Kidney epithelial cell (primary cell): ENCODE measurements around the gene CLDN9. TPM values are rescaled to one million over a fixed set of nuclear protein-coding genes. Genes with fewer than 3 reads are reported as not detected.

ENCODE experiments used
- DNase-seq: peaks from one replicate; pipeline ENCODE4 v3.0.0-alpha.2; 2010; ENCODE audit warnings: low read depth
- H3K27me3 ChIP-seq: 2 replicates; pipeline ENCODE4 v1.6.0; 2011; ENCODE audit warnings: low read length; ENCODE audit not compliant: control insufficient read depth, insufficient read depth
- H3K36me3 ChIP-seq: 2 replicates; pipeline ENCODE4 v1.5.1; 2011; ENCODE audit warnings: low read length; ENCODE audit not compliant: control insufficient read depth, insufficient read depth
- H3K4me3 ChIP-seq: 2 replicates; pipeline ENCODE4 v1.5.1; 2011; ENCODE audit warnings: low read depth, mild to moderate bottlenecking, control low read depth, low read length
- CTCF ChIP-seq: IDR thresholded peaks from 2 replicates; pipeline ENCODE4 v1.5.1; 2011; ENCODE audit warnings: mild to moderate bottlenecking, moderate library complexity, low read length, control low read depth, inconsistent platforms; ENCODE audit not compliant: insufficient read depth, poor library complexity, severe bottlenecking
- total RNA-seq: library from RNA; depleted of rRNA; stranded (reverse); fragments of >200 nt; gene quantifications from 2 replicates; pipeline ENCODE4 v1.2.3, GENCODE V29; 2015

The CLDN9 gene
- total RNA-seq, 1 donor from 2014 or later = 1.0 TPM

GRCh38 chr16:2966808-2967191 lies 45.9 kb upstream of the CLDN9 start:
- Histone ChIP-seq H3K27me3 (peaks cover 50% of the 10 kb centered on the region), H3K4me3 (no peak overlapping the region), H3K36me3 (no peaks in the 10 kb centered on the region)
- no peak for TF ChIP-seq CTCF
- no peak for DNase-seq

DNA sequence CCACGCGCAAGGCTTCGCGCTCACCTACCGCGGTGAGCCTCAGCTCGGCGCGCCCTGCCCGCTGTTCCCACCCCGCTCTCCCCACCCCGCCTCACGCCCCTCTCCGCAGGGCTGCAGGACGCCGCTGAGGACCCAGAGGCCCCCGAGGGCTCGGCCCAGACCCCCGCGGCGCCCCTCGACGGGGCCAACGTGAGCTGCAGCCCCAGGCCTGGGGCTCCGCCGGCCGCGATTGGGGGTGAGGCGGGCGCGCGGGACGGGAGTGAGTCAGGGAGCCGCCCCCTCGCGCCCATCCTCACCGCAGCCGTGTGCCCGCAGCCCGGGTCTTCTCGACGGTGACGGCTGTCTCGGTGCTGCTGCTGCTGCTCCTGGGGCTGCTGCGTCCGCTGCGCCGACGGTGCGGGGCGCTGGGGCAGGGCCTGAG lies 45.5 kb upstream of the CLDN9 start:
- no peak overlapping the region for H3K4me3 ChIP-seq
- H3K36me3 ChIP-seq = no peaks in the 10 kb centered on the region
- H3K27me3 ChIP-seq = peaks cover 50% of the 10 kb centered on the region
- DNase-seq = no peak
- TF ChIP-seq CTCF = no peak

GRCh38 chr16:2967721-2968161 lies 45.0 kb upstream of the CLDN9 start:
- TF ChIP-seq CTCF = no peak
- Histone ChIP-seq H3K36me3 (no peaks in the 10 kb centered on the region), H3K4me3 (no peak overlapping the region), H3K27me3 (peaks cover 46% of the 10 kb centered on the region)
- DNase-seq = no peak

GRCh38 chr16:2968368-2968737 lies 44.4 kb upstream of the CLDN9 start:
- peaks cover 43% of the 10 kb centered on the region for H3K27me3 ChIP-seq
- H3K36me3 ChIP-seq = no peaks in the 10 kb centered on the region
- H3K4me3 ChIP-seq = no peak overlapping the region
- no peak for TF ChIP-seq CTCF
- no peak for DNase-seq

- Histone ChIP-seq H3K36me3 (no peaks in the 10 kb centered on the region), H3K27me3 (peaks cover 37% of the 10 kb centered on the region), H3K4me3 (peak within 1 kb of the TSS; percentile 59)
- peak; percentile 53 for DNase-seq
- TF ChIP-seq CTCF = no peak
Measured at GRCh38 chr16:2968738-2969544, 43.8 kb upstream of the CLDN9 start, which contains the start of gene PAQR4. Gene PAQR4 (plus strand): TSS chr16:2969348. CDS start chr16:2969675, 327 bp downstream.
